Activated CD4-positive, alpha-beta T cell treated with anti-CD3 and anti-CD28 coated beads, Interleukin-10, Interleukin-2, amounts not matched to agents 100 ng/mL and 50 ng/mL, durations not matched to agents 16 hours and 8 hours (primary cell): Measurements from ENCODE around the gene COQ9.
"Not testable (repeated sequence)": the region's sequence is repeated elsewhere in the genome, so short reads cannot be mapped to it uniquely, and the experiment has no call there.

Experiments
- DNase-seq: peaks from one replicate; pipeline ENCODE4 v3.0.0-alpha.2; 2020

The COQ9 gene

DNA sequence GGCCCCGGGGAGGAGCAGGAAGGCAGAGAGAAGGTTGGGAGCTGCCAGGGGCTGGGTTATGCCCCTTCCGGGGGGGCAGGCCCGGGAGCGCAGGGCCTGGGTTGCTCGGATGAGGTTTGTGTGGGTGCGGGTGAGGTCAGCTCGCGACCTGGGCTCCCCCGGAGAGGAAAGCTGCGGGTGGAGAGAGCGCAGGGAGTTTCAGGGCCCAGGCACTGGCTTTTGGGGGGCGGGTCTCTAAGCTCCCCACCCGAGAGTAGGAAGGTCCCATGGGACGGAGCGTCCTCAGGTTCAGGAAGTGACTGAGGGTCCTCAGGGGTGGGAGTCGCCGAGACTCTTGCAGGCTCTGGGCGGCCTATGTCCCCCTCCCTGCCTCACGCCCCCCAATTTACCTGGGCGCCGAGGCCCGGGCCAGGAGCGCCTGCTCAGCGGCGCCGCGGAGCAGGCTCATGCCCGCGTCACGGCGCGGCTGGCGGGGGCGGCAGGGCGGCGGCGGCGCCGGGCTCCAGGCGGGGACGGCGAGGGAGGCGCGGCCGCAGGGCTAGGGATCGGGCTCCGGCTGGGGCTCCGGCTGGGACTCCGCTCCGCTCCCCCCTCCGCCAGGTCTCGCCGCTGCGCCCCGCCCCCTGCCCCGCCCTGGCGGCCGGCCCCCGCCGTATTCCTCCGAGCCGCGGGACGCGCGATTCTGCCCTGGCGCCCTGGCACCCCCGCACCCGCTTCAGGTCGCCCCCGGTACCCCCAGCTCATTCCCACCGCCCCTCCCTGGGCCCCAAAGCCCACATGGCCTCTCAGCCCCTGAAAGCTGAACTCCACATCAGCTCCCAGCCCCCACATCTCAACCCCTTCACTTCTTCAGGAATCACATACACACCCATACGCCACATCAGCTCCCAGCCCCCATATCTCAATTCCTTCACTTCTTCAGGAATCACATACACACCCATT is 38.9 kb downstream of the COQ9 start, which contains the start of gene DOK4:
Gene DOK4 (minus strand): TSS at position 578 of the 942 bp plus-strand sequence. CDS start 6,986 bp downstream, outside the sequence.
- DNase-seq = peak; percentile 81

DNA sequence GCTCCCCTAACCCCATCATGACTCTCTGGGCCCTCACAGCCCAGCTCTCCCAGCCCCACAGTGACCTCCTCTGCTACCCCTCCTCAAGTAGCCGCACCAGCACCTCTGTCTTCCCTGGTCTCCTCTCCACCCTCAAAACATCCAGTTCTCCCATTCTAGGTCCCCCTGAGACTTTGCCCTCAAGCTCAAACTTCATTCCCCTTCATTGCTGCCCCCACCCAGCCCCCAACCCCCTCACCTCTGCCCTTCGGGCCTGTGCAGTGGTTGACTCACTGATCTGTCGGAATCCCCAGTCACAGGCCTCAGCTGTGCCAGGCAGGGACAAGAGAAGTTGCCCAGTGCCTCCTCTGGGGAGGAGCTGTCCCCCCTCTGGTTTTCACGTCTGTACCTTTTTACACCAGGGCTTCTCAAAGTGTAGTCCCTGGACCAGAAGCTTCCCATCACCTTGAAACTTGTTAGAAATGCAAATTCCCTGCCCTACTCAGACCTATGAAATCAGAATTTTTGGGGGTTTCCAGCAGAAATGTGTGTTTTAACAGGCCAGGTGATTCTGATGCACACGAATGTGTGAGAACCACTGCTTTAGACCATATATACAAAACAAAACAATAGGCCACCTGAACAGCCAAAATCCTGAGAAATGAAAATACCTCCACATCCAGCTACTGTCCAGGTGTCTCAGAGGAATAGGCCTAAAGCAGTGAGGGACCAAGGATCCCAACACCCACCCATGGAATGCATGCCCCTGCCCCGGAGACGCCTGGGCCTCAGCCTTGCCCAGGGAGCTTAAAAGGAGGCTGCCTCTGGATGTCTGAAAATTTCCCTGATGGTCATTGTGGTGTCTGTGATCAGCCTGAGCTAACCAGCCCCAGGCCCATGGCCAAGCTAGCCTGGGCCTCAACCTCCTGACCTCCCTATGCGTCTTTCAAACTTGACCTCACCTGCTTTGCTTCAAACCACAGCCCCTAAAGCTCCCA is 39.9 kb downstream of the COQ9 start:
- no peak for DNase-seq

DNA sequence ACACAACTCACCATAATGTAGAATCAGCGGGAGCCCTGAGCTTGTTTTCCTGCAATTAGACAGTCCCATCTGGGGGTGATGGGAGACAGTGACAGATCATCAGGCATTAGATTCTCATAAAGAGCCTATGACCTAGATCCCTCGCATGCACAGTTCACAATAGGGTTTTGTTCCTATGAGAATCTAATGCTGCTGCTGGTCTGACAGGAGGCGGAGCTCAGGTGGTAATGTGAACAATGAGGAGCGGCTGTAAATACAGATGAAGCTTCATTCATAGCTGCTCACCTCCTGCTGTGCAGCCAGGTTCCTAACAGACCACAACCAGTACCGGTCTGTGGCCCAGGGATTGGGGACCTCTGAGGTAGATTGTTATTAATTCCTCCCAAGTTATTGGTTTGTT is 42.0 kb downstream of the COQ9 start:
- no peak for DNase-seq

DNA sequence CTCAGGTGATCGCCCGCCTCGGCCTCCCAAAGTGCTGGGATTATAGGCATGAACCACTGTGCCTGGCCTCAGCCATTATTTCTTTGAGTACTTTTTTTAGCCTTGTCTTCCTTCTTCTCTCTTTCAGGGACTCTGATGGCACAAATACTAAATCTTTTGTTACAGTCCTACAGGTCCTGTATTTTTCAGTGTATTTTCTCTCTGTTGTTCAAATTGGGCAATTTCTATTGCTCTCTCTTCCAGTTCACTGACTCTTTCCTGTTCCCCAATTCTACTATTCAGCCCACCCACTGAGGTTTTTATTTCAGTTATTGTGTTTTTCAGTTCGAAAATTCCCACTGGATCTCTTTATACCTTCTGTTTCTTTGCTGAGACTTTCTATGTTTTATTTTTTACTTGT is 46.5 kb downstream of the COQ9 start:
- DNase-seq = no peak

DNA sequence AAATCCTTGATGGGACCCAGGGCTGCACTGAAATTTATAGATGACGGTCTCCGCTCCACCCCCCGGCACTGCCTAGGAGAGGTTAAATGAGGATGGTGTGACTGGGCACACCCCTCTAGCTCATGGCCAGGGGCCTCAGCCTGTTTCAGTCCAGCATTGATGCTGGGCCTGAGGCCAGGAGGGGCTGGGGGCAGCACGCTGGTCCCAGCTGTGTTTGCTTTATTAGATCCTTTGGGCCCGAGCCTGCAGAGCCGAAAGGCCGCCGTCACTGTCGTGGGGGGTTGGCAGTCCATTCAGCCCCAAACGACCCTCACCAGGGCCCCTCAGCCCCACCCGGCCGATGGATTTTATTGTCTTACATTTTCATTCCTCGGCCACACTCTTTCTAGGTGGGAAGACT is 49.8 kb downstream of the COQ9 start:
- DNase-seq = no peak

DNA sequence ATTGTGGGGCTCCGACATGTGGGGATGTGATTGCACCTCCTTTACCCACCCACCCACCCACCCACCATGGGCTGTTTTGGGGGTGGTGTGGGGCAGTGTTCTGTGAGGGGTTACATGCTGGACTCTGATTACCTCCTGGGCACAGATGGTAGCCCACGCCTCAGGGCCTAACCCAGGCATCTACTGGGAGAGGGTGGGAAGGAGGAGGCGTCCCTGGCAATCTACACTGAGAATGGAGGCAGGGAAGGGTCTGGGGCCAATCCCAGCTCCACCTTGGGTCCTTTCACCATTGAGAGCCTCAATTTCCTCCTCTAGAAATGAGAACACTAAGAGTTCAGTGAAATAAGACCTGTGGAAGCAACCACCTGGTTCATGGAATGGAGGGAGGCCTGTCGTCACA is 50.8 kb downstream of the COQ9 start:
- no peak for DNase-seq

DNA sequence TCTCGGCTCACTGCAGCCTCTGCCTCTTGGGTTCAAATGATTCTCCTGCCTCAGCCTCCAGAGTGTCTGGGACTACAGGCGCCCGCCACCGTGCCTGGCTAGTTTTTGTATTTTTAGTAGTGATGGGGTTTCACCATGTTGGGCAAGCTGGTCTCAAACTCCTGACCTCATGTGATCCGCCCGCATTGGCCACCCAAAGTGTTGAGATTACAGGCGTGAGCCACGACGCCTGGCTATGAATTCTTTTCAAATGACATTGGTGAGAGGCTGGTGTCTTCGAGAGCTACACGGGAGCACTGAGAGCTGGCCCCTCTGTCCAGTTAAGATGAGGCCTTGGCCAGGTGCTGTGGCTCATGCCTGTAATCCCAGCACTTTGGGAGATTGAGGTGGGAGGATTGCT is 52.7 kb downstream of the COQ9 start:
- not testable (repeated sequence) for DNase-seq

DNA sequence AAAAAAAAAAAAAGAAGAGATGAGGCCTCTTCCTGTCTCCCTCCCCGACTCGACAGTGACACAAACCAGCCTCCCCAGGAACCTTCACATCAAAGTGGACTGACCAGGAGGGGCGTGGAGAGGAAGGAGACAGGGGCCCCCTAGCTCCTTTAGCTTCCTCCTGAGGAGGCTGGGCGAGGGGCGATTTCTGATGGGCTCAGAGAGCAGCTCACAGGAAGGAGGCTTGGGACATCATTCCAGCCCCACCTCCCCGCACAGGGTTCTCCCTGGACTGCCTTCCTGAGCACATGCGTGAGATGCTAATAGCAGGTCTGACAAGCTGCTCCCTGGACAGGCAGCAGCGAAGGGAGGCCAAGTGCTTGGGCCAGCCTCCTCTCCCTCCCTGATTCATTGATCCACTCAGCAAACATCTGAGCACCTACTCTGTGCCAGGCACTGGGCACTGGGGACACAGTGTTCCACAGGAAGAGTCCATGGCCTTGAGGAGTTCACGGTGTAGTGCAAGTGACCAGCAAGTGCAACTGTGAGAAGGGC is 53.4 kb downstream of the COQ9 start:
- DNase-seq = no peak

DNA sequence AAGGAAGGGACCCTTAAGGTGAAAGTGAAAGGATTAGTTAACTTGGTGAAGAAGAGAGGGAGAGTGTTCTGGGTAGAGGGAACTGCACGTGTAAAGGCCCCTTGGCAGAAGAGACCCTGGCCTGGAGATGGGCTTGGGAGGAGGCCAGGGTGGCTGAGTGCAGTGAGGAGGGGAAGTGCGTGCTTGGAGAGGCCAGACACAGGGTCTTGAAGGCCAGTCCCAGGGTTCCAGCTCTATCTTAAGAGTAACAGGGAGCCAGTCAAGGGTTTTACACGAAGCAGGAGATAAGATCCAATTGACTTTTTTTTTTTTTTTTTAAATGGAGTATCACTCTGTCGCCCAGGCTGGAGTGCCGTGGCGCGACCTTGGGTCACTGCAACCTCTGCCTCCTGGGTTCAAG is 54.2 kb downstream of the COQ9 start:
- DNase-seq = no peak

DNA sequence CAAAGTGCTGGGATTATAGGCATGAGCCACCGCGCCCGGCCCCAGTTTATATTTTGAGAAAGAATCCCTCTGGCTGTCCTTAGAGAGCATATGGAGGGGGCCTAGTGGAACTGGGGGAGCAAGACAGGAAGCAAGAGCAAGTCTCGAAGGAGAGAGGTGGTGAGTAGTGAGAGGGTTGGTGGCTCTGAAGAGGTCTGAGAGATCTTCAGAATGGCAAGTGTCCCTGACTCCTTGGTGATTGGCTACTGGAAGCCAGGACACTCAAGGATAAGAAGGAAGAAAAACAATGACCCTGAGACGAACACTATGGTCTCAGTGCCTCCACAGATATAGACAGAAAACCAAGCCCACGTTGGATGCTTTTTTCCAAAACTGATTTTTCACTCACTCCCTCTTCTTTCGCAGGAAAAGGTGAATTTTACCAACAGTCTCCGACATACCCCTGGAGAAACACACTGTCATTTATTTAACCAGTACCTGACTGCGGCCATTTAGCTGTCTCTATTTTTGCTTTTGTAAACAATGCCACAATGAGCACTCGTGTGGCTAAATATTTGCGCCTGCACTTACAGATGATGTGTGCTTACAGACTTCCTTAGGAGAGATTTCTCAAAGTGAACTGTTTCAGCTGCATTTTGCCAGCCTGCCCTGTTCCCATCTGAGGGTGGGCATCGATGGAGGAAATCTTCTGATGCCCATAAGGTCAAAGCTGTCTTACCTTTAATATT is 54.9 kb downstream of the COQ9 start:
- no peak for DNase-seq

DNA sequence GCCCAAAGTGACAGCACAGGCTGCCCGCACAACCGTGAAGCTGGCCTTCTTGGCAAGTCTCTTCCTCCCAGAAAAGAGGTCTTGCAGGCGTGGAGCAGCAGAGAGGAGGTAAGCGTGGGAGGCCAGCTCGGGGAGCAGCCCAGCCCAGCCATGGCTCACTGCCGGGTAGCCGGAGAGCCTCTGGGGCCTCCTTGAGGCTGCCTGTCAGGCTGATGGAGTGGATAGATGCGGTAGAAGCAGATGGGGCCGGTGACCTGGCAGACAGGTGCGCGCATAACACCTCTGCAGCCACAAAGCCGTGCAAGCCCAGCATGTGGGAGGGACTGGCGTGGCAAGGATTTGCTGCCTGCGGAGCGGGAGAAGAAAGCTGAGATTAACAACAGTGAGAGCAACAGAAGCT is 56.1 kb downstream of the COQ9 start:
- DNase-seq = no peak

DNA sequence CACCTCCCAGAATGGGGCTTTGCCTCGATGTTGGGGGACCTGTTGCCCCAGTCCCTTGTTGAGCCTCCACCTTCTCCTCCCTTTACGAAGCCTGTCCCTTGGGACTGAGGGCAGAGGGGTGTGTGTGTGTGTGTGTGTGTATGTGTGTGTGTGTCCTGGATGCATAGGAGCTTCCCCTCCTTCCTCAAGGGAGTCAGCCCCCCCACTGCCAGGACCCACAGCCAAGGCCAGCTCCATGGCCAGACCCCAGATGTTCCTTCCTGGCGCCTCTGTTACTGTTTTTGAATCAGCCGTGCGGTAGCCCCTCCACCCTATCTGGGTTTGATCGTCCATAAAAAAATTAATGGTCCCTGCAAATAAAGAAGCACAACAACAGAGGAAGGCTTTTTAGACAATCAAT is 56.7 kb downstream of the COQ9 start:
- no peak for DNase-seq

DNA sequence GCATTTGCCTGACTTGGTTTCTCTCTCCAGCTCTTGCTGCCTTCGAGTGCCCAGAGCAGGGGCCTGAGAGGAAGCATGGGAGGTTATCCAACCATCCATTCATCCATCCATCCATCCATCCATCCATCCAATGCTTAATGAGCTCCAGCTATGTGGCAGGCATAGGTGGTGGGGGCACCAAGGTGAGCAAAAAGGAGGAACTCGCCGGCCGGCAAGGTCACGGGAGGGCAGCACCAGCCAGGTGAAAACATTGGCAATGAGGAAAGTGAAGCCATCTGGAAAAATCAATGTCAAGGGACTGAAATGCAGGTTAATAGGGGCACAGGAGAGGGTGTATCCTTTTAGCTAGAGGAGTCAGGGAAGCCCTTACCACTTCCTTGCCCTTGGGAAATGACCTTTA is 57.2 kb downstream of the COQ9 start:
- no peak for DNase-seq

DNA sequence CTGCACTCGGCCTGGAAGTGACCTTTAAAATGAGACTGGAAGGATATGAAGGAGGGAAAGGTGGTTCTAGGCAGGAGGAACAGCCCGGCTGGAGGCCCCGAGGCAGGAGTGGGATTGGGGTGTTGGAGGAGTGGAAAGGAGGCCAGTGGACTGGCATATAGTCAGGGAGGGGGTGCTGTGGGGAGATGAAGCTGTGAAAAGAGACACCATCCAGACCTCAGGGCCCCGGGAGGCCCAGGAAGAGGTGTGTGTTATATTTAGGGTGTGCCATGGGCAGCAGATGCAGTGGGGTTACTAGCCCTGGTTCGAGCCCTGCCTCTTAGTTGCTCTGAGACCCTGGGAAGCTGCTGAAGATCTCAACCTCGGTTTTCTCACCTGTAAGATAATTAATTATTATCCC is 57.9 kb downstream of the COQ9 start:
- DNase-seq = no peak

DNA sequence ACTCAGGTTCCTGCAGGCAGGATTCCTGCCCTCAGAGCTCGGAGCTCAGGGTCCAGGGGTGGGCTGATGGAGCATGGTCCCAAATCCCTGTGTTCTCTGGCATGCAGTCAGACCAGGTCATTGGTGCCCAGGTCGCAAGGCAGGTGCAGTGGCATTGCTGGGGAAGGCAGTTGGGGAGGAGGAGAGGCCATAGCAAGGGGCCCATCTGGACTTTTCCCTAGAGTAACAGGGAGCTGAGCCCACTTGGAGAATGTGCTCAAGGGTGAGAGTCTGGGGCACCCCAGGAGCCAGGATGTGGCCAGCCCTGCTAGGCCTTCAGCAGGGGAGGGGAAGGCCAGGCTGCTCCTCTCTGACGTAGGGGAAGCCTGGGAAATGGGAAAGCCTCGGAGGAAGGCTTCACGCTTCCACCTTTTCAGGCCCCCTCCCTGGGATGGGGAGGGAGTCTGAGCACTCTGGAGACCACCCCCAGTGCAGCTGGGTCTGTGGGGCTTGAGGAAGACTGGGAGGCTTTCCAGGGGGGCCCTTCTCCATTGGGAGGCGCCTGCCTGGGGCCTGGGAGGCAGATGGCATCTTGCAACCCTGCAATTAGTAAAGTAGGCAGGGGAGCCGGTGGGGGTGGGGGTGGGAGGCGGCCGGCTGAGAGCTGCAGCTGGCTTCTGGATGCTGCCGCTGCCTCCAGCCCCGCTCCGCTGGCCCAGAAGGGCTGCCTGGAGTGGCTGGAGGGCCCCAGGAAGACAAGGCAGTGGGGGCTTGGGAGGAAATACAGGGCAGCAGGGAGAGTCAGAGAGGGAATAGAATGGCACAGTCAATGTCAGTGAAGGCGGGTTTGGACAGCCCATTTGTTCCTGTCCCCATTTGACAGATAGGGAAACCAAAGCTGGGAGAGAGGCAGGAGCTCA is 60.1 kb downstream of the COQ9 start:
- no peak for DNase-seq

DNA sequence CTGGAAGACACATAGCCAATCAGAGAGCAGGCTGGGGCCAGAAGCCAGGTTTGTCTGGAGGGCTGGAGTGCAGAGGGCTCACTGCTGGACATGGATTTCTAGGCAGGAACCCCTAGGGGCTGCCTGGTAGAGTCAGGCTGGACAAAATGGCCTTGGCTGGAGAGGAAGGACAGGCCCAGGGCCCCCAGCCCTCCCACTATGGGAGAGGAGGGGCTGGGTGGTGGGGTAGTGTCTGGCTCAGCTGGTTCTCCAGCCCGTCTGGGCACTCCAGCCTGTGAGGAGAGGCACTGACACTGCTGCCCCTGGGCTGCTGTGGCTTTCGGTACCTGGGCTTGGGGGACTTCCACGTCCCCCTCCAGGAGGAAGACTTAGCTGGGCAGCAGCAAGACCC is 60.8 kb downstream of the COQ9 start:
- DNase-seq = no peak

DNA sequence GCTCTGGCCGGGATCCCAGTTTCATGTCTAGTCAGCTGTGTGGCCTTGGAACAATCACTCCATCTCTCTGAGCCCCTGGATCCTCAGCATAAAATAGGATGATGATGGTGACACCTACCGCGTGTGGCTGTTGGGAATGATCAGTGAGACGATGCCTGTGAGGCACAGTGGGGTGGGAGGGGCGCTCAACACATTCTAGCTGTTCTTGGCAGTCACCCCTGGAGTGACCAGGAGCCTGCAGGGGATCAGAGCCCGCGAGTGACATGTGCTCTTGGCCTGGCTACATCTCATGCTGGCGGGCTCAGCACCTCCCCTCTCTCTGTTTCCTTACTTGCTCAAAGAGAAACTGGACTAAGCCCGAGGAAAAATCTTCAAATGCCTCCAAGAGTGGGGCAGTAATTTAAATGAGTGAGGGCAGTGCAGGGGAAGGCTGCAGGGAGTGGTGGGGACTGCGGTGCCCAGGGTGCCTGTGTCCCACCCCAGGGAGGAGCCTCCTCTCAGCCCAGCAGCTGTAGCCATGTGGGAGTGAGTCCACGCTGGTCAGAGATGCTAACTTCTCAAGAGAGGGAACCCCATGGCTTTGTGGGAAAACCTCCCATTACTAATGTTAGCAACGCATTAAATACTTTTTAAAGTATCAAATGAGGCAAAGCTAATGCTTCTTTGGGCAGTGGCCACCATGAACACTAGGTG is 62.1 kb downstream of the COQ9 start:
- no peak for DNase-seq

DNA sequence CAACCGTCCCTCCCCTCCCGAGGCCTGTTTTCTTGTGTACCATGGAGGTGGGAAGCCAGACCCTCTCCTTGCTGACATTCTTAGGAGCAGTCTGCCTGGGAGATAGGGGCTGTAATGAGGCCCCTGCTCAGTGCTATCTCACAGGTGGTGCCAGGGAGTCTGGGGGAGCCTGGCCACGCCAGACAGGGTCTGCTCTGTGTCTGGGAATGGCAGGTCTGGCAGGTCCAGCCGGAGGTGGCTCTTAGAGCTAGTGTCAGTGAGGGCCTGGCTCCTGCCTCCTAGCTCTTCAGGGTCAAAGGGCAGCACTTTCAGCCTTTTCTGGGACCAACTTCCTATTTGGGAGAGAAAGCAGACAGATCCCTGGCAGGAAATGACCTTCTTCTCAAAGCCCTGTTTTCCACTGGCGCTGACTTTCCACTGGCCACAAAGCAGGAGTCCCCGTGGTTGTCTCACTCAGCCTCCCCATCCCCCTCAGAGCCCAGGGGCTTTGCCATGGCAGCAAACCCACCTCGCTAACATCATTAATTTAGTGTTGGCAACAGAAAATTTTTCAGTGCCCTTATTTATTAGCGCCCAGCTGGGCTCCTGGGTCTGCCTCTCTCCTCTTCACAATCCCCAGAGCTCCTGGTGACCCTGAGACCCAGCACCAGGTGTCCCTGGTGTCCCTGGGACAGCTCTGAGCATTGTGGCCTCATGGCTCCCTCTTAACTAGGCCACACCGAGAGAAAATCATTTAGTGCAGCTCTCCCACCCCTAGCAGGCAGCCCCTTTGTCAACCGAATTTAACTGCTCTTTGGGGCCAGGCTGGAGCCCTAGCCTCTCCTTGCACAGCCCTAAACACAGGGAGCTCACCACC is 63.0 kb downstream of the COQ9 start:
- DNase-seq = no peak
